K562 (cell line): ENCODE data around the gene CERS2. TPM values are rescaled to one million over a fixed set of nuclear protein-coding genes. Genes with fewer than 3 reads are reported as not detected.

Experiments
- HDAC8 ChIP-seq: fragments of 450-650 bp; IDR thresholded peaks from 2 replicates; pipeline ENCODE4 v1.6.1; 2016; ENCODE audit warnings: mild to moderate bottlenecking, missing genetic modification characterization, moderate library complexity, missing compliant biosample characterization
- HIVEP1 ChIP-seq: fragments of 250-450 bp; sonication (Bioruptor Pico); IDR thresholded peaks from 2 replicates; pipeline ENCODE4 v1.4.0; 2020; ENCODE audit warnings: mild to moderate bottlenecking
- MEF2A ChIP-seq: IDR thresholded peaks from 2 replicates; pipeline ENCODE4 v1.6.1; 2011; ENCODE audit warnings: low read depth, mild to moderate bottlenecking, low read length, moderate library complexity; ENCODE audit not compliant: control insufficient read depth
- OTX1 ChIP-seq: fragments of 450-650 bp; formaldehyde crosslinking; IDR thresholded peaks from 2 replicates; pipeline ENCODE4 v1.4.0; 2022; ENCODE audit warnings: mild to moderate bottlenecking
- SMARCB1 ChIP-seq: IDR thresholded peaks from 2 replicates; pipeline ENCODE4 v1.6.1; 2011; ENCODE audit warnings: improper control_type of control experiment, low read depth; ENCODE audit not compliant: insufficient read length
- ZNF143 ChIP-seq: sonication (generic); formaldehyde crosslinking; IDR thresholded peaks from 2 replicates; pipeline ENCODE4 v1.9.0; 2022; ENCODE audit warnings: mild to moderate bottlenecking, missing genetic modification reagents
- ZNF407 ChIP-seq: fragments of 450-650 bp; IDR thresholded peaks from 2 replicates; pipeline ENCODE4 v1.6.1; 2016; ENCODE audit warnings: low read depth
- ZNF408 ChIP-seq: fragments of 250-450 bp; sonication (Bioruptor Pico); IDR thresholded peaks from 2 replicates; pipeline ENCODE4 v1.4.0; 2020; ENCODE audit warnings: low read depth, mild to moderate bottlenecking, moderate library complexity
- ZNF780A ChIP-seq: fragments of 250-450 bp; sonication (Bioruptor Pico); IDR thresholded peaks from 2 replicates; pipeline ENCODE4 v1.5.0; 2021; ENCODE audit warnings: mild to moderate bottlenecking
- polyA plus RNA-seq, 8 experiments: library from polyadenylated mRNA; depleted of rRNA in 4 of 8; stranded (reverse) in 5 of 8; unstranded in 3 of 8; fragments of >200 nt; fragmentation: Nextera tagmentation in 2 of 8; fragmentation: Illumina TruSeq in 1 of 8; extraction: Ambion mirVana in 2 of 8; extraction: Trizol in 1 of 8; gene quantifications; 2 replicates each; pipeline versions ENCODE4 v1.2.1 to v1.2.3, GENCODE V29; 2011 to 2014; ENCODE audit warnings: inconsistent platforms in 1 of 8, missing spikeins in 1 of 8
- total RNA-seq, 7 experiments: library from RNA; depleted of rRNA in 6 of 7; stranded (reverse); fragments of >200 nt in 6 of 7; fragmentation: Illumina TruSeq in 2 of 7; extraction: Trizol in 2 of 7; gene quantifications; 2 replicates each; pipeline versions ENCODE4 v1.2.1 to v1.2.3, GENCODE V29; 2011 to 2021; ENCODE audit warnings: low replicate concordance in 1 of 7
- TF ChIP-seq, protein P1 (sequence below): fragments of 150-350 bp; conservative IDR thresholded peaks from 2 replicates; pipeline ENCODE4 v1.6.1; 2014; ENCODE audit warnings: low read length
- TF ChIP-seq, protein P2 (sequence below): sonication (generic); formaldehyde crosslinking; IDR thresholded peaks from 2 replicates; pipeline ENCODE4 v1.8.0; 2022; ENCODE audit warnings: missing genetic modification reagents, mild to moderate bottlenecking, borderline replicate concordance
- TF ChIP-seq, protein P3 (sequence below): fragments of 250-450 bp; sonication (Bioruptor Pico); IDR thresholded peaks from 2 replicates; pipeline ENCODE4 v1.4.0; 2020; ENCODE audit warnings: mild to moderate bottlenecking, moderate library complexity

Gene CERS2
- total and polyA plus RNA-seq, 9 of the 15 experiments (the other 6 are each of a cell fraction or from before 2014, with no cell fraction given) = 23.4 to 295 (median 132) TPM

DNA sequence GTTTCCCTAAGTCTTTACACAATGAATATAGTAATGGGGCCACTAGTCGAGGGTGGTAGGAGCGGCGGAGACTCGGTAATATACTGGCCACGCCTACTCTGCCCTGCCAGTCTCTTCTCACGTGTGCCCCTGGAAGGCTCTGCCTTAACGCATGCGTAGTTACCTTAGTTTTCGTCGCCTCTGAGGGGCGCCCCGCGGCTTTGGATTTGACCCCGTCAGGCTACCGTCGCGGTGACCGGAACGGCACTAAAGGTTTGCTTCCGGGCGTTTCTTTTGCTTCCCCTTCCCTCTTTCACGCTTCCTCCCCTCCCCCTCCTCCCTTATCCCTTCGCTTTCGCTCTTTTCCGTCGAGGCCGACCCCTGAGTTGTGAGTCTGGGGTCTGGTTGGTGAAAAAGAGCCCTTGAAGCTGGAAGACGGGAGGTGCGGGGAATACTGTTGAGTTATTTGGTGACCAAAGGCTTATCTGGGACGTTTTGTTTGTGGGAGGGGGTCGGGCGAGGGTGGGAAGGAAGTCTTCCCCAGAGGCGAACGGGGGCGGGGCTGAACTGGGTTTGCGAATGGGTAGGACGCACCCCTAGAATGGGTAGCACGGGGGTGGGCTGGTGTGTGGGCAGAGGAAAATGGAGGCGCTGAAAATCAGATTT, 48.4 kb downstream of the CERS2 start, which contains the start of gene SETDB1 (continued):
- TF ChIP-seq, protein P1, sequence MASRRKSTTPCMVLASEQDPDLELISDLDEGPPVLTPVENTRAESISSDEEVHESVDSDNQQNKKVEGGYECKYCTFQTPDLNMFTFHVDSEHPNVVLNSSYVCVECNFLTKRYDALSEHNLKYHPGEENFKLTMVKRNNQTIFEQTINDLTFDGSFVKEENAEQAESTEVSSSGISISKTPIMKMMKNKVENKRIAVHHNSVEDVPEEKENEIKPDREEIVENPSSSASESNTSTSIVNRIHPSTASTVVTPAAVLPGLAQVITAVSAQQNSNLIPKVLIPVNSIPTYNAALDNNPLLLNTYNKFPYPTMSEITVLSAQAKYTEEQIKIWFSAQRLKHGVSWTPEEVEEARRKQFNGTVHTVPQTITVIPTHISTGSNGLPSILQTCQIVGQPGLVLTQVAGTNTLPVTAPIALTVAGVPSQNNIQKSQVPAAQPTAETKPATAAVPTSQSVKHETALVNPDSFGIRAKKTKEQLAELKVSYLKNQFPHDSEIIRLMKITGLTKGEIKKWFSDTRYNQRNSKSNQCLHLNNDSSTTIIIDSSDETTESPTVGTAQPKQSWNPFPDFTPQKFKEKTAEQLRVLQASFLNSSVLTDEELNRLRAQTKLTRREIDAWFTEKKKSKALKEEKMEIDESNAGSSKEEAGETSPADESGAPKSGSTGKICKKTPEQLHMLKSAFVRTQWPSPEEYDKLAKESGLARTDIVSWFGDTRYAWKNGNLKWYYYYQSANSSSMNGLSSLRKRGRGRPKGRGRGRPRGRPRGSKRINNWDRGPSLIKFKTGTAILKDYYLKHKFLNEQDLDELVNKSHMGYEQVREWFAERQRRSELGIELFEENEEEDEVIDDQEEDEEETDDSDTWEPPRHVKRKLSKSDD = no peak
- TF ChIP-seq ZNF780A (CRISPR knock-in tag) (no peak), HIVEP1 (CRISPR knock-in tag) (no peak), MEF2A (no peak), HDAC8 (tag) (no peak), ZNF407 (peak; percentile 99), ZNF408 (no peak), SMARCB1 (no peak), ZNF143 (no peak), OTX1 (CRISPR knock-in tag) (peak; percentile 85; the same call in 1 of the 2 replicates)
- TF ChIP-seq, protein P2, sequence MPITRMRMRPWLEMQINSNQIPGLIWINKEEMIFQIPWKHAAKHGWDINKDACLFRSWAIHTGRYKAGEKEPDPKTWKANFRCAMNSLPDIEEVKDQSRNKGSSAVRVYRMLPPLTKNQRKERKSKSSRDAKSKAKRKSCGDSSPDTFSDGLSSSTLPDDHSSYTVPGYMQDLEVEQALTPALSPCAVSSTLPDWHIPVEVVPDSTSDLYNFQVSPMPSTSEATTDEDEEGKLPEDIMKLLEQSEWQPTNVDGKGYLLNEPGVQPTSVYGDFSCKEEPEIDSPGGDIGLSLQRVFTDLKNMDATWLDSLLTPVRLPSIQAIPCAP (CRISPR knock-in tag) = no peak
- TF ChIP-seq, protein P3, sequence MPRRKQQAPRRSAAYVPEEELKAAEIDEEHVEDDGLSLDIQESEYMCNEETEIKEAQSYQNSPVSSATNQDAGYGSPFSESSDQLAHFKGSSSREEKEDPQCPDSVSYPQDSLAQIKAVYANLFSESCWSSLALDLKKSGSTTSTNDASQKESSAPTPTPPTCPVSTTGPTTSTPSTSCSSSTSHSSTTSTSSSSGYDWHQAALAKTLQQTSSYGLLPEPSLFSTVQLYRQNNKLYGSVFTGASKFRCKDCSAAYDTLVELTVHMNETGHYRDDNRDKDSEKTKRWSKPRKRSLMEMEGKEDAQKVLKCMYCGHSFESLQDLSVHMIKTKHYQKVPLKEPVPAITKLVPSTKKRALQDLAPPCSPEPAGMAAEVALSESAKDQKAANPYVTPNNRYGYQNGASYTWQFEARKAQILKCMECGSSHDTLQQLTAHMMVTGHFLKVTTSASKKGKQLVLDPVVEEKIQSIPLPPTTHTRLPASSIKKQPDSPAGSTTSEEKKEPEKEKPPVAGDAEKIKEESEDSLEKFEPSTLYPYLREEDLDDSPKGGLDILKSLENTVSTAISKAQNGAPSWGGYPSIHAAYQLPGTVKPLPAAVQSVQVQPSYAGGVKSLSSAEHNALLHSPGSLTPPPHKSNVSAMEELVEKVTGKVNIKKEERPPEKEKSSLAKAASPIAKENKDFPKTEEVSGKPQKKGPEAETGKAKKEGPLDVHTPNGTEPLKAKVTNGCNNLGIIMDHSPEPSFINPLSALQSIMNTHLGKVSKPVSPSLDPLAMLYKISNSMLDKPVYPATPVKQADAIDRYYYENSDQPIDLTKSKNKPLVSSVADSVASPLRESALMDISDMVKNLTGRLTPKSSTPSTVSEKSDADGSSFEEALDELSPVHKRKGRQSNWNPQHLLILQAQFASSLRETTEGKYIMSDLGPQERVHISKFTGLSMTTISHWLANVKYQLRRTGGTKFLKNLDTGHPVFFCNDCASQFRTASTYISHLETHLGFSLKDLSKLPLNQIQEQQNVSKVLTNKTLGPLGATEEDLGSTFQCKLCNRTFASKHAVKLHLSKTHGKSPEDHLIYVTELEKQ (CRISPR knock-in tag) = no peak
